Measurements from ENCODE around the gene HBQ1. TPM values are rescaled to one million over a fixed set of nuclear protein-coding genes. Genes with fewer than 3 reads are reported as not detected.
"Not testable (repeated sequence)": the region's sequence is repeated elsewhere in the genome, so short reads cannot be mapped to it uniquely, and the experiment has no call there.

Gene HBQ1
- total and polyA plus RNA-seq, 2 donors = 0.30 to 1.9 TPM

DNA sequence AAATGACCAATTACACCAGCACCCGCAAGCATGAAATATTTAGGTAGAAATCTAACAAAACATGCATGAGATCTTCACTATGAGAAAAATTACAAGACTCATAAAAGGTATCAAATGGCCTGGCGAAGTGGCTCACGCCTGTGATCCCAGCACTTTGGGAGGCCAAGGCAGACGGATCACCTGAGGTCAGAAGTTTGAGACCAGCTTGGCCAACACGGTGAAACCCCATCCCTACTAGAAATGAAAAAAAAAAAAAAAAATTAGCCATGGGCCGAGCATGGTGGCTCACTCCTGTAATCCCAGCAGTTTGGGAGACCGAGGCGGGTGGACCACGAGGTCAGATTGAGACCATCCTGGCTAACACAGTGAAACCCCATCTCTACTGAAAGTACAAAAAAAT is 23.8 kb downstream of the HBQ1 start:
- not testable (repeated sequence) for H3K4me3 ChIP-seq (ENCODE audit: low read length in 2 of 2); DNase-seq (ENCODE audit: low read depth in 6 of 9, low spot score in 9 of 9); H3K9me3 ChIP-seq (ENCODE audit: control insufficient read depth in 2 of 2, insufficient read depth in 1 of 2, low read length in 1 of 2); H3K4me1 ChIP-seq (ENCODE audit: control insufficient read depth in 2 of 2, insufficient read depth in 2 of 2, low read length in 2 of 2); H3K27ac ChIP-seq (ENCODE audit: low read depth in 1 of 2, low read length in 1 of 2); H3K27me3 ChIP-seq (ENCODE audit: control insufficient read depth in 2 of 2, insufficient read depth in 1 of 2, low read length in 1 of 2)
- WGBS = 98% methylated on average over 9 of the region's 9 CpGs
- H3K36me3 ChIP-seq (ENCODE audit: control insufficient read depth in 2 of 2, insufficient read depth in 2 of 2, low read length in 1 of 2) = peaks cover 76 to 77% of the 10 kb centered on the region in 2 donors

DNA sequence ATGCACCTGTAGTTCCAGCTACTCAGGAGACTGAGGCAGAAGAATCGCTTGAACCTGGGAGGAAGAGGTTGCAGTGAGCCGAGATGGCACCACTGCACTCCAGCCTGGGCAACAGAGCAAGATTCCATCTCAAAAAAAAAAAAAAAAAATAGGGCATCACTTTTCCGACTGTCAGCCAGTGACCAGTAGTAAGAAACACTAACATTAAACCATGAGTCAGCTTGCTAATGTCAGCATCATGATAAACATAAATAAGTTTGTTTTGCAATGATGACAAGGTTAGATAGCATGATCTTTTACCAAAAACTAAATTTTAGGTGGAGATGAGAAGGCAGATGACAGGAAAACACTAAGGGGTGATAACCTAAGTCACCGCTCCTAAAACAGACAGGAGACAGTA is 29.1 kb downstream of the HBQ1 start:
- peaks cover 80 to 90% of the 10 kb centered on the region in 2 donors for H3K36me3 ChIP-seq (ENCODE audit: control insufficient read depth in 2 of 2, insufficient read depth in 2 of 2, low read length in 1 of 2)
- not testable (repeated sequence) for H3K4me3 ChIP-seq (ENCODE audit: low read length in 2 of 2); DNase-seq (ENCODE audit: low read depth in 6 of 9, low spot score in 9 of 9); H3K9me3 ChIP-seq (ENCODE audit: control insufficient read depth in 2 of 2, insufficient read depth in 1 of 2, low read length in 1 of 2); H3K27me3 ChIP-seq (ENCODE audit: control insufficient read depth in 2 of 2, insufficient read depth in 1 of 2, low read length in 1 of 2); H3K4me1 ChIP-seq (ENCODE audit: control insufficient read depth in 2 of 2, insufficient read depth in 2 of 2, low read length in 2 of 2); H3K27ac ChIP-seq (ENCODE audit: low read depth in 1 of 2, low read length in 1 of 2)
- 95% methylated on average over 4 of the region's 4 CpGs for WGBS

DNA sequence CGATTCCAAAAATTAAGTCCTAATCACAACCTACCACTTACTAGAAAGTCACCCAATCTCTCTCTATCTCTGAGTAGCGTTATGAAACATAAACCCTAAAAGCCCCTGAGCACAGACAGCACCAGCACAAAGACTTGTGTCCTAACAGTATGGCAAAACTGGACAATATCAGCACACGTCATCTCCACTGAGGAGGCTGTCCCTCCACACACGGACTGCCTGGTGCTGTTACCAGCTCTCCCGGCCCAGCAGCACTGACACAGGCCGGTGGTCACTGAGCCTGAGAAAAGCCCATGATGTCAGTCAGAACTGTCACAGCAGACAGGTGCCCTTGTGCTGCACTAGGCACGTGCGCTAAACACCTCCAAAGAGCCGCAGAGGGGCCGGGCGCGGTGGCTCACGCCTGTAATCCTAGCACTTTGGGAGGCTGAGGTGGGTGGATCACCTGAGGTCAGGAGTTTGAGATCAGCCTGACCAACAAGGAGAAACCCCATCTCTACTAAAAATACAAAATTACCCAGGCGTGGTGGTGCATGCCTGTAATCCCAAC is 31.4 kb downstream of the HBQ1 start:
- peaks cover 82 to 88% of the 10 kb centered on the region in 2 donors for H3K36me3 ChIP-seq (ENCODE audit: control insufficient read depth in 2 of 2, insufficient read depth in 2 of 2, low read length in 1 of 2)
- DNase-seq (ENCODE audit: low read depth in 6 of 9, low spot score in 9 of 9); H3K27ac ChIP-seq (ENCODE audit: low read depth in 1 of 2, low read length in 1 of 2); H3K9me3 ChIP-seq (ENCODE audit: control insufficient read depth in 2 of 2, insufficient read depth in 1 of 2, low read length in 1 of 2); H3K4me3 ChIP-seq (ENCODE audit: low read length in 2 of 2); H3K27me3 ChIP-seq (ENCODE audit: control insufficient read depth in 2 of 2, insufficient read depth in 1 of 2, low read length in 1 of 2); H3K4me1 ChIP-seq (ENCODE audit: control insufficient read depth in 2 of 2, insufficient read depth in 2 of 2, low read length in 2 of 2): not testable (repeated sequence)
- WGBS = 97% methylated on average over 14 of the region's 14 CpGs

DNA sequence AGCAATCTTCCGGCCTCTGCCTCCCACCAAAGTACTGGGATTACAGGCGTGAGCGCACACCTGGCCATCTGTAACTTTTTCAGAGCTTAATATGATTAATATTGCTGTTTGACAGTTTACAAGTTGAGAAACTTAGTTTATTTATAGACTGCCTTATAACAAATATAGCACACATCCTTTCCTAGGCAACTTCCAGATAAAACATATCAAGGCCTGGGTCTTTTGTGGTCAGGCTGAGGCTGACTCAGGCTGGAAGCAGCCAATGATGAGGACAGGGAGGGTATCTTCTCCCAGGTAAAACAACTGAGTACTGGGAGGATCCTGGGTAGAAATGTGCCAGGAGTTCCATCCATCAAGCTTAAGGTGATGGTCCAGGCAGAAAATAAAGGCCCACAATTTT is 32.7 kb downstream of the HBQ1 start:
- no peak for DNase-seq (ENCODE audit: low read depth in 6 of 9, low spot score in 9 of 9)
- no peak overlapping the region for H3K4me3 ChIP-seq (ENCODE audit: low read length in 2 of 2)
- no peak overlapping the region for H3K27ac ChIP-seq (ENCODE audit: low read depth in 1 of 2, low read length in 1 of 2)
- no peaks in the 10 kb centered on the region for H3K27me3 ChIP-seq (ENCODE audit: control insufficient read depth in 2 of 2, insufficient read depth in 1 of 2, low read length in 1 of 2)
- H3K9me3 ChIP-seq (ENCODE audit: control insufficient read depth in 2 of 2, insufficient read depth in 1 of 2, low read length in 1 of 2) = no peaks in the 10 kb centered on the region
- peaks cover 82 to 89% of the 10 kb centered on the region in 2 donors for H3K36me3 ChIP-seq (ENCODE audit: control insufficient read depth in 2 of 2, insufficient read depth in 2 of 2, low read length in 1 of 2)
- WGBS = 99% methylated on average over 3 of the region's 3 CpGs
- no peaks in the 10 kb centered on the region for H3K4me1 ChIP-seq (ENCODE audit: control insufficient read depth in 2 of 2, insufficient read depth in 2 of 2, low read length in 2 of 2)

DNA sequence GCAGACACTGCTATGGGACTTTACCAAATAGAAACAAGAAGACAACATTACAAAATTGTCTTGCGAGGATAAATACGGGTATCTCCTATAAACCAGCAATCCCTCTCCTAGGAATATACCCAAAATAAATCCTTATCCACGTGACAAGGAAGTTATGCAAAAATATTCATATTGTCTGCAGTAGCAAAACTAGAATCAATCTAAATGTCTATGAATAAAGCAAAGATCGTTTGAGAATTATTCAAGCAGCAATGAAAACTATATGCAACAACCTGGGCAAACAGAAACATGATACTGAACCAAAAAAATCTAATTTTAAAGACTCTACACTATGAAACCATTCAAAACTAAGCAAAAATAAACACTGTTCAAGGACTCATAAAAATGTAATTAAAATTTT is 39.8 kb downstream of the HBQ1 start:
- Histone ChIP-seq H3K27ac (ENCODE audit: low read depth in 1 of 2, low read length in 1 of 2) (no peak overlapping the region), H3K36me3 (ENCODE audit: control insufficient read depth in 2 of 2, insufficient read depth in 2 of 2, low read length in 1 of 2) (peaks cover 73 to 77% of the 10 kb centered on the region in 2 donors), H3K9me3 (ENCODE audit: control insufficient read depth in 2 of 2, insufficient read depth in 1 of 2, low read length in 1 of 2) (no peaks in the 10 kb centered on the region), H3K4me3 (ENCODE audit: low read length in 2 of 2) (no peak overlapping the region), H3K4me1 (ENCODE audit: control insufficient read depth in 2 of 2, insufficient read depth in 2 of 2, low read length in 2 of 2) (no peaks in the 10 kb centered on the region), H3K27me3 (ENCODE audit: control insufficient read depth in 2 of 2, insufficient read depth in 1 of 2, low read length in 1 of 2) (no peaks in the 10 kb centered on the region)
- 97% methylated on average over 4 of the region's 4 CpGs for WGBS
- no peak for DNase-seq (ENCODE audit: low read depth in 6 of 9, low spot score in 9 of 9)

DNA sequence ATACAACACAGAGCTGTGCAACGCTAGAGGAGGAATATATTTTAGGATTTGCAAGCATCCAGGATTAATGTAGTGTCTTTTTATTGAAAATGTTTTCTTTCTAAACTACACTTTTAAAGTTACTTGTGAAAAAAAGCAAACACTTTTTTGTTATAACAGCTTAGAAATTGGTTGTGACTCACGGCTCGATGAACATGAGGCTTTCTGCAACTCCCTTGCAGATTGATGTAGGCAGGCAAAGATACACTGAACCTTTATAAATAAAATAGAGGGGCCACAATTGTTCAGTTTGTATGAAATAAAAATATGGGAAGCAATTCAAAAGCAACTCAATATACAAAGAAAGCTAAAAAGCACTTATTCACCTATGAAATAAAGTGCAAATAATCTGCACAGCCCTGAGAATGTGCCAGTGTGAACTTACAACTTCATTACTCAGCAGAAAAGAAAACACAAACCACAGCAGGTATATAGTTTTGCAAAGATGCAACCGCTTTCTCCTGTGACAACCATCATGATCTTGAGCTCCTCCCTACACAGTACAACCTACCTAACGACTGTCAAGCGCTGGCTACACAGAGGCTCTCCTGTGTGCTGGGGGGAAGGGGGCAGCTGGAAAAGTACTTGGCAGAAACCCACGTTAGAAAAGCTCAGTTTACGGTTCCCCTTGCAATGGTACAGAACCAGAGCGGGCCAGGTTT is 48.0 kb downstream of the HBQ1 start:
- Histone ChIP-seq H3K4me3 (ENCODE audit: low read length in 2 of 2) (peak overlapping the region; percentile 90 to 99), H3K27ac (ENCODE audit: low read depth in 1 of 2, low read length in 1 of 2) (peak overlapping the region; percentile 99 to 100), H3K4me1 (ENCODE audit: control insufficient read depth in 2 of 2, insufficient read depth in 2 of 2, low read length in 2 of 2) (peaks cover 8 to 9% of the 10 kb centered on the region in 2 donors), H3K27me3 (ENCODE audit: control insufficient read depth in 2 of 2, insufficient read depth in 1 of 2, low read length in 1 of 2) (no peaks in the 10 kb centered on the region), H3K9me3 (ENCODE audit: control insufficient read depth in 2 of 2, insufficient read depth in 1 of 2, low read length in 1 of 2) (no peaks in the 10 kb centered on the region), H3K36me3 (ENCODE audit: control insufficient read depth in 2 of 2, insufficient read depth in 2 of 2, low read length in 1 of 2) (peaks cover 30 to 40% of the 10 kb centered on the region in 2 donors)
- 29% methylated on average over 9 of the region's 9 CpGs for WGBS
- peak in 4 of 9 donors; percentile 15 to 34 (median 25) for DNase-seq (ENCODE audit: low read depth in 6 of 9, low spot score in 9 of 9)

DNA sequence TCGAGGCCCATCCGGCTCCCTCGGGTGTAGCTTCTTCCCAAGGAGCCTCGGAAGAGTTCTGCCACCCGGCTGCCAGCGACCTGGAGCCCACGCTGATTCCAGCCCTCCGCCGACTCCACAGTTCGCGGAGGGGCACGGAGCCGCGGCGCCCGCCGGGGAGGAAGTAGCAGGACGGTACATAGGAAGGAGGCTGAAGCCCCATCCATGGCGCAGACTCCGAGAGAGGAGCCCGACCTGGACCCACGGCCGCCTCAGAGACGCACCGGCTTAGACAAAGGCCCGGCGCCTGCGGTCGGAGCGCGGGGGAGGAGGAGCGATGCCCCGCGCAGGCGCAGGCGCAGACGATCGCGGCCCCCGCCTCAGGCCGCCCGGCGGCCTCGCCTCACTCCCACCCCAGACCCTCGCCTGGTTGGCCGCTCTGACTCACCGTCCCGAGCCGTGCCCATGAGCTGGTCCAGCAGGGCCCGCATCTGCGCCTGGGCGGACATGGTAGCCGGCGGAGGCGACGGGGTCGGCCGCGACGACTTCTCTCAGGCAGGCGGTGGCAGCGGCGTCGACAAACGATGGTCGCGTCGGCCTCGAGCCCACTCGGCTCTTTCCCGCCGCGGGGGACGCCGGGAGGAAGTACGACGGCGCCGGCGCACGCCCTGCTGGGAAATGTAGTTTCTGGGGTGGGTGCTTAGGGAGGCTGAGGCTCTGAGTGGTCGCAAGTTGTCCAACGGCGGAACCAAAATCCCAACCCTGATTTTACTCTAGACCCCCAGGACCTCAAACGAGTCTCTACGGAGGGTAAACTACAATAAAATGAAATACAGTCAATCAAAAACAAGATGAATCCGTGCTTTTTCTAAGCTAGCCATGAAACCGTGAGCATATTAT is 48.8 kb downstream of the HBQ1 start, which contains the start of gene LUC7L:
Gene LUC7L, minus strand, starts transcription at position 598 of the 879 bp plus-strand sequence. Its CDS starts 110 bp downstream, at position 488.
- Histone ChIP-seq H3K27me3 (ENCODE audit: control insufficient read depth in 2 of 2, insufficient read depth in 1 of 2, low read length in 1 of 2) (no peaks in the 10 kb centered on the region), H3K9me3 (ENCODE audit: control insufficient read depth in 2 of 2, insufficient read depth in 1 of 2, low read length in 1 of 2) (no peaks in the 10 kb centered on the region), H3K27ac (ENCODE audit: low read depth in 1 of 2, low read length in 1 of 2) (peak within 1 kb of the TSS; percentile 99 to 100), H3K4me3 (ENCODE audit: low read length in 2 of 2) (peak within 1 kb of the TSS; percentile 90 to 99), H3K36me3 (ENCODE audit: control insufficient read depth in 2 of 2, insufficient read depth in 2 of 2, low read length in 1 of 2) (peaks cover 29 to 35% of the 10 kb centered on the region in 2 donors), H3K4me1 (ENCODE audit: control insufficient read depth in 2 of 2, insufficient read depth in 2 of 2, low read length in 2 of 2) (peaks cover 8 to 10% of the 10 kb centered on the region in 2 donors)
- peak; percentile 62 to 95 (median 89) for DNase-seq (ENCODE audit: low read depth in 6 of 9, low spot score in 9 of 9)
- 2% methylated on average over 88 of the region's 88 CpGs for WGBS

DNA sequence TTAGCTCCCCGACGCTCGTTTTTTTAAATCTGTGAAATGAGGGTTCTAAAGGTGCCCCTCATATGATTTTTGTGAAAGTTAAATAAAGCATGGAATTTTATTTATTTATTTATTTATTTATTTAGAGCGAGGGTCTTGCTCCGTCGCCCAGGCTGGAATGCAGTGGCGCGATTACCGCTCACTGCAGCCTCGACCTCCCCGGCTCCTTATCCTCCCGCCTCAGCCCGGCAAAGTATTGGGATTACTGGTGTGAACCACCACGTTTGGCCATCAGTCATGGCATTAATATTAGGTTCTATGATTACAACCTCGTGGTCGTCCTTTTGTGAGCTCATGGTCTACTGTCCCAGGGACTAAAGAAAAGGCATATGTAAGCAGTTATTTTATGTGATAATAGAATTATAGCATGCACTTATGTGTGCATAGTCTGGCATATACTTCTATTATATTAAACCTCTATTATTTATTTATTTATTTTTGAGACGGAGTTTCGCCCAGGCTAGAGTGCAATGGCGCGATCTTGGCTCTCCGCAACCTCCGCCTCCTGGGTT is 49.5 kb downstream of the HBQ1 start:
- Histone ChIP-seq H3K36me3 (ENCODE audit: control insufficient read depth in 2 of 2, insufficient read depth in 2 of 2, low read length in 1 of 2) (peaks cover 22 to 30% of the 10 kb centered on the region in 2 donors), H3K27me3 (ENCODE audit: control insufficient read depth in 2 of 2, insufficient read depth in 1 of 2, low read length in 1 of 2) (no peaks in the 10 kb centered on the region), H3K9me3 (ENCODE audit: control insufficient read depth in 2 of 2, insufficient read depth in 1 of 2, low read length in 1 of 2) (no peaks in the 10 kb centered on the region), H3K4me3 (ENCODE audit: low read length in 2 of 2) (peak overlapping the region in 1 of 2 donors; percentile 99), H3K27ac (ENCODE audit: low read depth in 1 of 2, low read length in 1 of 2) (no peak overlapping the region), H3K4me1 (ENCODE audit: control insufficient read depth in 2 of 2, insufficient read depth in 2 of 2, low read length in 2 of 2) (peaks cover 8 to 14% of the 10 kb centered on the region in 2 donors)
- WGBS = 87% methylated on average over 22 of the region's 22 CpGs
- DNase-seq (ENCODE audit: low read depth in 6 of 9, low spot score in 9 of 9) = no peak

Measured in thymus (tissue), 11 donors.